OCI-LY1 (cell line): ENCODE data around the gene SNTB2.

Experiments
- EZH2 ChIP-seq: fragments of 200-600 bp; sonication (generic), shearing (Covaris generic); IDR thresholded peaks from 2 replicates; pipeline ENCODE4 v1.8.0; 2017; ENCODE audit warnings: borderline replicate concordance, mixed run types, mild to moderate bottlenecking, antibody characterized with exemption, low read length, moderate library complexity, mixed read lengths
- TF ChIP-seq, protein P1 (sequence below): fragments of 200-600 bp; sonication (generic), shearing (Covaris generic); IDR thresholded peaks from 2 replicates; pipeline ENCODE4 v1.5.1; 2017; ENCODE audit warnings: mild to moderate bottlenecking, antibody characterized with exemption, low read length, moderate library complexity, mixed read lengths

- TF ChIP-seq, protein P1, sequence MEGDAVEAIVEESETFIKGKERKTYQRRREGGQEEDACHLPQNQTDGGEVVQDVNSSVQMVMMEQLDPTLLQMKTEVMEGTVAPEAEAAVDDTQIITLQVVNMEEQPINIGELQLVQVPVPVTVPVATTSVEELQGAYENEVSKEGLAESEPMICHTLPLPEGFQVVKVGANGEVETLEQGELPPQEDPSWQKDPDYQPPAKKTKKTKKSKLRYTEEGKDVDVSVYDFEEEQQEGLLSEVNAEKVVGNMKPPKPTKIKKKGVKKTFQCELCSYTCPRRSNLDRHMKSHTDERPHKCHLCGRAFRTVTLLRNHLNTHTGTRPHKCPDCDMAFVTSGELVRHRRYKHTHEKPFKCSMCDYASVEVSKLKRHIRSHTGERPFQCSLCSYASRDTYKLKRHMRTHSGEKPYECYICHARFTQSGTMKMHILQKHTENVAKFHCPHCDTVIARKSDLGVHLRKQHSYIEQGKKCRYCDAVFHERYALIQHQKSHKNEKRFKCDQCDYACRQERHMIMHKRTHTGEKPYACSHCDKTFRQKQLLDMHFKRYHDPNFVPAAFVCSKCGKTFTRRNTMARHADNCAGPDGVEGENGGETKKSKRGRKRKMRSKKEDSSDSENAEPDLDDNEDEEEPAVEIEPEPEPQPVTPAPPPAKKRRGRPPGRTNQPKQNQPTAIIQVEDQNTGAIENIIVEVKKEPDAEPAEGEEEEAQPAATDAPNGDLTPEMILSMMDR, result no peak
- TF ChIP-seq EZH2, result no peak
These were observed 73.1 kb downstream of the SNTB2 start for GRCh38 chr16:69260019-69260418.
